A673 (cell line): ENCODE data around the gene PTPN14.

Experiments
- EZH2 ChIP-seq: fragments of 200-600 bp; sonication (generic); IDR thresholded peaks from 2 replicates; pipeline ENCODE4 v1.6.1; 2017; ENCODE audit warnings: borderline replicate concordance, low read depth, mild to moderate bottlenecking, mixed read lengths, antibody characterized with exemption, low read length; ENCODE audit not compliant: poor library complexity, severe bottlenecking
- TF ChIP-seq, protein P1 (sequence below): fragments of 300-800, 200-600 bp; sonication (generic); conservative IDR thresholded peaks from 2 replicates; pipeline ENCODE4 v1.5.1; 2017; ENCODE audit warnings: low read depth, mild to moderate bottlenecking, antibody characterized with exemption, low read length, moderate library complexity, mixed read lengths

DNA sequence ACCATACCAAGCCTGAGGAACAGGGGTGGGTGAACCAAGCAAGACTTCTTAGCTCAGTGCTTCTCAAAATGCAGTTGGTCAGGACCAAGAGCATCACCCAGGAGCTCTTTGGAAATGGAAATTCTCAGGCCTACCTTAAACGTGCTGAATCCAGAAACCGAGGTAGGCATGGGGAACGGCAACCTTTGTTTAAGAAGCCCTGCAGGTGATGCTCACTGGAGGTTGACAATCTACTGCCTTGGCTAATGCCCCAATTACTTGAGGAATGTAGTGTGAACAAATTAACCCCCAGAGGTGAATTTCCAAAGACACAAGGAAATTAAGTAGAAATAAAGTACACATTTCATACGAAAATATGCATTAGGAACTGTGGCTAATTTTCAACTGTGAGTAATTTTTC lies 5.3 kb downstream of the PTPN14 start:
- TF ChIP-seq, protein P1, sequence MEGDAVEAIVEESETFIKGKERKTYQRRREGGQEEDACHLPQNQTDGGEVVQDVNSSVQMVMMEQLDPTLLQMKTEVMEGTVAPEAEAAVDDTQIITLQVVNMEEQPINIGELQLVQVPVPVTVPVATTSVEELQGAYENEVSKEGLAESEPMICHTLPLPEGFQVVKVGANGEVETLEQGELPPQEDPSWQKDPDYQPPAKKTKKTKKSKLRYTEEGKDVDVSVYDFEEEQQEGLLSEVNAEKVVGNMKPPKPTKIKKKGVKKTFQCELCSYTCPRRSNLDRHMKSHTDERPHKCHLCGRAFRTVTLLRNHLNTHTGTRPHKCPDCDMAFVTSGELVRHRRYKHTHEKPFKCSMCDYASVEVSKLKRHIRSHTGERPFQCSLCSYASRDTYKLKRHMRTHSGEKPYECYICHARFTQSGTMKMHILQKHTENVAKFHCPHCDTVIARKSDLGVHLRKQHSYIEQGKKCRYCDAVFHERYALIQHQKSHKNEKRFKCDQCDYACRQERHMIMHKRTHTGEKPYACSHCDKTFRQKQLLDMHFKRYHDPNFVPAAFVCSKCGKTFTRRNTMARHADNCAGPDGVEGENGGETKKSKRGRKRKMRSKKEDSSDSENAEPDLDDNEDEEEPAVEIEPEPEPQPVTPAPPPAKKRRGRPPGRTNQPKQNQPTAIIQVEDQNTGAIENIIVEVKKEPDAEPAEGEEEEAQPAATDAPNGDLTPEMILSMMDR = no peak
- TF ChIP-seq EZH2 = no peak
